GM19238 (cell line): ENCODE results near the gene DHRS9.

Experiments used
- DNase-seq: peaks from one replicate; pipeline ENCODE4 v3.0.0; 2011; ENCODE audit warnings: low spot score; ENCODE audit not compliant: insufficient read length

The DHRS9 gene

GRCh38 chr2:169065864-169066517 is 3.4 kb upstream of the DHRS9 start:
- DNase-seq = no peak

DNA sequence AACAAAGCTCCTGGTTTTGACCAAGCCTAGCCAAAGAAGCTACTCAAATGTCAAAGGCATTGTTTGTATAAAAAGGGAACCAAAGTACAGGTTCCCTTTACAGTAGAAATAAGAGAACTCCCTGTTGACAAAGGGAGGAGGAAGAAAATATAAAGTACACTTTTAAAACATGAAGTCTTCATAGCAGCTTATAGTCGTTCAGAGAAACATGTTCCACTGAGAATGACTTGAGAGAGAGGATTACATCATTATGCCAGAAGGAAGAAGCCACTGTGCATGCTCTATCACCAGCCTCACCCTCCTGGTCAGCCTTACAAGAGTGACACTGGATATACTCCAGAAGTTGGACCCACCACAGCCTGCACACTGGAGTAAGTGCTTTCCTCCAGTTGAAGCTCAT is 2.5 kb upstream of the DHRS9 start:
- DNase-seq = no peak

- DNase-seq = no peak
These were observed 470 bp downstream of the DHRS9 start for GRCh38 chr2:169069833-169070232.

- no peak for DNase-seq
These were observed 2.1 kb downstream of the DHRS9 start for GRCh38 chr2:169071455-169071854.

GRCh38 chr2:169072163-169072925 is 3.0 kb downstream of the DHRS9 start:
- no peak for DNase-seq

- DNase-seq = no peak
These were observed 4.0 kb downstream of the DHRS9 start for GRCh38 chr2:169073211-169073962.

GRCh38 chr2:169073963-169074751 is 4.8 kb downstream of the DHRS9 start:
- DNase-seq = no peak

- no peak for DNase-seq
These were observed 8.4 kb downstream of the DHRS9 start for GRCh38 chr2:169077674-169078240.

DNA sequence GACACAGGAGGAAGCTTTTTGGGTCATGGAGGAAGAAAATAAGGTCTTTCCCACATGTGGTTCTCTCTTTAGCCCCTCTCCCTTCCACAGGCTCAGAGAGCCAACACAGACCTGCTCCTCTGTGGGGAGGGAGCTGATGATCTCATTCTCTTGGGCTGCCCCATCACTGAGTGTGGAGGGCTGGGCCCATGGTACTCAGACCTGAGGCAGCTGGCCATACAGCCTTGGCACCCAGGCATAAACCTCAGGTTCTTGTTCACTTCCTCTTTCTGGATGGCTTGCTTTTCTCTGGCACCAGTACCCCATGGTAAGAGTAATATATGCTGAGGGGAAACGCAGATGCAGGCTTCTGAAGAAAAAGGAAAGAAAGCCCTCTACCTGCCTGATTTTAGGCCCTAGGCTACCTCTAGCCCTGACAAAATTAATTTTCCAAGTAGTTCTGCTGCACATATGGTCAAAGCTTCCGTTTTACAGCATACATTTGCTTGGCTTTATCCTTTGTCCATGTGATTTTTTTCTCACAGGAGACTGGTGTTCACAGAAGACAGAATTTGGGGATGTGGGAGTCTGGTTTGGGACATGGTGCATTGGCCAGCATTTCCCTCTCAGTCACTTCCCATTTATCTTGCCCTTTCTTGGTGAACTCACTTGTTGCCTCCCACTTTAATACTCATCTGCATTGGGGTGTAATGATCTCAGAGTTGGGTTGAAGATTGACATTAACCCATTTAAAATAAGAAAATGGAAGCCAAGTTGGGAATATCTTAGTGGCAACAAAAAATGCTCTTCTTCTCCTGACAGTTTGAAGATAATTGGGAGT is 11.1 kb downstream of the DHRS9 start:
- DNase-seq = peak; percentile 10

- no peak for DNase-seq
These were observed 12.2 kb downstream of the DHRS9 start for GRCh38 chr2:169081551-169081950.

DNA sequence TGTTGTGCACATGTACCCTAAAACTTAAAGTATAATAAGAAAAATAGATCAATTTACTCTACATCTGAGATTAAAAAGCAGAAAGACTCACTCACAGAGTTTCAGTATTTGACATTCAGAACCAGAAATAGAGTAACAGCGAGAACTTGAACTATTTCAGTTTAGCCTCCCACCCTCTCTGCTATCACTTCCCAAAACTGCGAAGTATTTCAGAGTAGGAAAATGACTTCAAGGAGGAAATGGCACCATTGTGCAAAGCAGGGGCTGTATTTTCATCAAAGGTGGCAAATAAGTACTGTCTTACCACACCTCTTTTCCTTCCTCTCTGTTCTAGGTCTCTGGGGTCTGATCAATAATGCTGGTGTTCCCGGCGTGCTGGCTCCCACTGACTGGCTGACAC is 13.6 kb downstream of the DHRS9 start:
- DNase-seq = no peak

- DNase-seq = no peak
These were observed 17.6 kb downstream of the DHRS9 start for GRCh38 chr2:169086893-169087467.

DNA sequence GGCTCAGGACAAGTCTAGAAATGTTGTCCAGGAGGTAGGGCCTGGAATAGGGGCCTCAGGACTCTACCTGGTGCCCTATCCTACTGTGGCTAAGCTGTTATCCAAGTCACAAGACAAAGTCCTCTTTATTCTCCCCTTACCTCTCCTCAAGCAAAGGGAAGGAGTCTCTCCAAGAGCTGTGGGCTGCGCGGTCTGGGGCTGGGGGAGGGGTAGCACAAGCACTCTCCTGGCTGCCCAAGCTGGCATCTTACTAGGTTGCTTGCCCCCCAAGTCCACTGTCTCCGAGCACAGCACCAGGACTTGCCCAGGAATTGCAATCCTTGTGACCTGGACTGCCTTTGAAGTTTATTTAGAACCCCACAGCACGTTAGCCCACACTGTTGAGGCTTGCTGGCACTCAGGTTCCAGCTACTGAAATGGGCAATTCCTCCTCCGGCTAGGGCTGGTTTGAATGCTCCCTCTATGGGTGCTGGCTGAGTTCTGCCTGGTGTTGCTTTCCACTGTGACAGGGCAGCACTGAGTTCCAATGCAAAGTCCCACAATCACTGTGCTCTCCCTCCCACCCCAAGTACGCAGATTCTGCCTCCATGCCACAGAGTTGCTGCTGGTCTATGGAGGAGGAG is 18.5 kb downstream of the DHRS9 start:
- no peak for DNase-seq

- no peak for DNase-seq
These were observed 19.8 kb downstream of the DHRS9 start for GRCh38 chr2:169089182-169089581.

- DNase-seq = no peak
These were observed 20.9 kb downstream of the DHRS9 start for GRCh38 chr2:169090133-169090820.

GRCh38 chr2:169091256-169091655 is 21.9 kb downstream of the DHRS9 start:
- no peak for DNase-seq

DNA sequence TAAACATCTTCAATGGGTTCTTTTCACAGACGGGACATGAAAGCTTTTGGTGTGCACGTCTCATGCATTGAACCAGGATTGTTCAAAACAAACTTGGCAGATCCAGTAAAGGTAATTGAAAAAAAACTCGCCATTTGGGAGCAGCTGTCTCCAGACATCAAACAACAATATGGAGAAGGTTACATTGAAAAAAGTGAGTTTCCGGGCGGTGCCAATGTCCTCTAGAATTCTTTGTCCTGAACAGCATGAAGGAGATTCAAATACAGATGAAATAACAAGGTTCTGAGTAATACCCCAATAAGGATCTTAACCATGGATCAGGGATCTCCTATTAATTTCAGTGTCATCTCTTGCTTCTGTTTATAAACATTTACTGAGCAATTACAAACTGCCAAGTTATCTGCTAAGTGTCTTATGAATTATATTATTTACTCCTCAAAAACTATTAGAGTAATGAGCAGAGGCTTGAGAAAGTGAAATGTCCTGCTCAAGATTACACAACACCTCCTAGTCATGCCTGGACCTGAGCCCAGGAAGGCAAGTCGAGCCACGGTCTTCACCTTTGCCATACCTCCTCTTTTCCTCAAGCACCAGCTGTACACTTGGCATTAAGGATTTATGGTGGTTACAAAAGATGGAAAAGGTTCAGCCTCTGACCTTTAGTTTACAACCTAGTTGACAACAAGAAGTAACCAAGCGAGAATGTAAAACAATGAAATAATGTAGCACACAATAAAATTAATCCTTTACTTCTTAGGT is 22.6 kb downstream of the DHRS9 start:
- DNase-seq = no peak

DNA sequence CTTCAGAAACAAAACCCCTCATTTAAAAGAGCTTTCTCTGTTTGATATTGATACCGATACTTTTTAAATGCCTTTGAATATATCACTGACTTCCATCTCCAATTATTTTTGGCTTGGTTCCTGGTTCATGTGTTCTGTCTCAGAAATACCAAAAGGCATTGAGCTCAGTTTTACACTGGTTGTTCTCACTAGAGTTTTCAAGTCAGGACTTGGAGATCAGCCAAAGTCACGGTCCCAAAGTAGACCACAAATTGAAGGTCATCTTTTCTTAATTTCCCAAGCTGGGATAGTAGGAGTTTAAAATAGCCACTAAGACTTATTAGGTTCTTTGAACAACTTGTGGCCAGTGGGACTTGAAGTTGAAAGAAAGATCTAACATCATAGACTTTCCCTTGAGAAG is 24.2 kb downstream of the DHRS9 start:
- DNase-seq = no peak
